H9 (cell line): Measurements from ENCODE around the gene UTS2. TPM values are rescaled to one million over a fixed set of nuclear protein-coding genes. Genes with fewer than 3 reads are reported as not detected.

Experiments
- DNase-seq: peaks from one replicate; pipeline ENCODE4 v3.0.0-alpha.2; 2017
- H2AFZ ChIP-seq: one replicate; pipeline ENCODE4 v1.6.1; 2013; ENCODE audit warnings: mild to moderate bottlenecking, low read length, control low read depth, moderate library complexity
- H2AK5ac ChIP-seq: 2 replicates; pipeline ENCODE4 v1.6.1; 2013; ENCODE audit warnings: low read length, control low read depth, mixed read lengths; ENCODE audit not compliant: insufficient read length
- H2BK120ac ChIP-seq: one replicate; pipeline ENCODE4 v1.6.1; 2013; ENCODE audit warnings: low read depth, mild to moderate bottlenecking, low read length, control low read depth, inconsistent platforms; ENCODE audit not compliant: poor library complexity, severe bottlenecking
- H2BK12ac ChIP-seq: 2 replicates; pipeline ENCODE4 v1.6.1; 2013; ENCODE audit warnings: low read length, control low read depth, mixed read lengths, low read depth; ENCODE audit not compliant: insufficient read length
- H2BK15ac ChIP-seq: 2 replicates; pipeline ENCODE4 v1.6.1; 2013; ENCODE audit warnings: low read depth, low read length, control low read depth
- H2BK20ac ChIP-seq: one replicate; pipeline ENCODE4 v1.6.1; 2013; ENCODE audit warnings: low read depth, mild to moderate bottlenecking, low read length, control low read depth, inconsistent platforms; ENCODE audit not compliant: poor library complexity, severe bottlenecking
- H2BK5ac ChIP-seq: 2 replicates; pipeline ENCODE4 v1.6.1; 2013; ENCODE audit warnings: low read length, control low read depth, mixed read lengths; ENCODE audit not compliant: insufficient read length
- H3K14ac ChIP-seq: 2 replicates; pipeline ENCODE4 v1.6.1; 2013; ENCODE audit warnings: low read length, control low read depth; ENCODE audit not compliant: insufficient read depth
- H3K18ac ChIP-seq: 2 replicates; pipeline ENCODE4 v1.6.1; 2013; ENCODE audit warnings: low read depth, mild to moderate bottlenecking, mixed read lengths, low read length, control low read depth; ENCODE audit not compliant: insufficient read length
- H3K23ac ChIP-seq: 2 replicates; pipeline ENCODE4 v1.6.1; 2013; ENCODE audit warnings: low read length, control low read depth, mixed read lengths, low read depth; ENCODE audit not compliant: insufficient read length
- H3K23me2 ChIP-seq: 2 replicates; pipeline ENCODE4 v1.6.1; 2013; ENCODE audit warnings: low read depth, mild to moderate bottlenecking, mixed read lengths, low read length, control low read depth; ENCODE audit not compliant: insufficient read length, poor library complexity, severe bottlenecking
- H3K27ac ChIP-seq: 2 replicates; pipeline ENCODE4 v1.5.1; 2013; ENCODE audit warnings: low read length, control low read depth, mixed read lengths, low read depth; ENCODE audit not compliant: insufficient read length
- H3K27me3 ChIP-seq: 2 replicates; pipeline ENCODE4 v1.6.1; 2013; ENCODE audit warnings: low read length, control low read depth, inconsistent platforms; ENCODE audit not compliant: insufficient read depth
- H3K4ac ChIP-seq: 2 replicates; pipeline ENCODE4 v1.6.1; 2013; ENCODE audit warnings: low read depth, mild to moderate bottlenecking, control low read depth, inconsistent platforms, low read length, moderate library complexity
- H3K4me1 ChIP-seq: 2 replicates; pipeline ENCODE4 v1.6.1; 2013; ENCODE audit warnings: low read length, control low read depth, inconsistent platforms; ENCODE audit not compliant: insufficient read depth
- H3K4me2 ChIP-seq: 2 replicates; pipeline ENCODE4 v1.6.1; 2013; ENCODE audit warnings: low read length, control low read depth, mixed read lengths; ENCODE audit not compliant: insufficient read length, insufficient read depth
- H3K56ac ChIP-seq: 2 replicates; pipeline ENCODE4 v1.6.1; 2013; ENCODE audit warnings: low read depth, mild to moderate bottlenecking, mixed read lengths, low read length, control low read depth; ENCODE audit not compliant: insufficient read length
- H3K79me1 ChIP-seq: 2 replicates; pipeline ENCODE4 v1.6.1; 2013; ENCODE audit warnings: low read depth, mild to moderate bottlenecking, moderate library complexity, low read length, control low read depth, inconsistent platforms; ENCODE audit not compliant: insufficient read depth, poor library complexity, severe bottlenecking
- H3K79me2 ChIP-seq: 2 replicates; pipeline ENCODE4 v1.6.1; 2013; ENCODE audit warnings: low read length, control low read depth, inconsistent platforms; ENCODE audit not compliant: insufficient read depth
- H3K9ac ChIP-seq: 2 replicates; pipeline ENCODE4 v1.6.1; 2013; ENCODE audit warnings: low read length, control low read depth, mixed read lengths; ENCODE audit not compliant: insufficient read length; ENCODE audit errors: extremely low read depth
- H3K9me3 ChIP-seq: one replicate; pipeline ENCODE4 v1.6.1; 2013; ENCODE audit warnings: low read depth, low read length, inconsistent platforms; ENCODE audit not compliant: control insufficient read depth
- H3T11ph ChIP-seq: one replicate; pipeline ENCODE4 v1.6.1; 2013; ENCODE audit warnings: mild to moderate bottlenecking, low read length, control low read depth, inconsistent platforms
- H4K20me1 ChIP-seq: one replicate; pipeline ENCODE4 v1.6.1; 2013; ENCODE audit not compliant: control insufficient read depth, insufficient read length, insufficient read depth
- H4K5ac ChIP-seq: 2 replicates; pipeline ENCODE4 v1.6.1; 2013; ENCODE audit warnings: low read depth, mild to moderate bottlenecking, mixed read lengths, low read length, control low read depth; ENCODE audit not compliant: insufficient read length
- H4K8ac ChIP-seq: replicated peaks from 2 replicates; pipeline ENCODE4 v1.6.1; 2013; ENCODE audit warnings: low read length, control low read depth, mixed read lengths, low read depth; ENCODE audit not compliant: insufficient read length
- H4K91ac ChIP-seq: 2 replicates; pipeline ENCODE4 v1.6.1; 2013; ENCODE audit warnings: low read depth, mild to moderate bottlenecking, moderate library complexity, mixed read lengths, low read length, control low read depth; ENCODE audit not compliant: insufficient read length
- H3K27ac Mint-ChIP-seq, 3 experiments: 2 replicates in 2 of 3; 3 replicates in 1 of 3; pipeline ENCODE4 v1.8.0; 2020 to 2021; ENCODE audit warnings: mixed read lengths in 3 of 3, mild to moderate bottlenecking in 1 of 3, moderate library complexity in 1 of 3
- H3K27me3 Mint-ChIP-seq: 2 replicates; pipeline ENCODE4 v1.8.0; 2021; ENCODE audit warnings: low read depth, mild to moderate bottlenecking, moderate library complexity, mixed read lengths
- H3K36me3 Mint-ChIP-seq, 3 experiments: 2 replicates in 2 of 3; 3 replicates in 1 of 3; pipeline ENCODE4 v1.8.0; 2020 to 2021; ENCODE audit warnings: low read depth in 3 of 3, mixed read lengths in 3 of 3; ENCODE audit not compliant: insufficient read depth in 1 of 3
- H3K4me1 Mint-ChIP-seq, 2 experiments: 2 replicates each; pipeline ENCODE4 v1.8.0; 2020; ENCODE audit warnings: mixed read lengths in 2 of 2
- H3K4me3 Mint-ChIP-seq, 2 experiments: 2 replicates in 1 of 2; 3 replicates in 1 of 2; pipeline ENCODE4 v1.8.0; 2020 to 2021; ENCODE audit warnings: mild to moderate bottlenecking in 2 of 2, mixed read lengths in 2 of 2, moderate library complexity in 1 of 2
- H3K9me3 Mint-ChIP-seq, 2 experiments: 2 replicates in 1 of 2; 3 replicates in 1 of 2; pipeline ENCODE4 v1.8.0; 2020; ENCODE audit warnings: mild to moderate bottlenecking in 2 of 2, mixed read lengths in 2 of 2, moderate library complexity in 1 of 2
- WGBS: extraction: QIAGEN DNeasy Blood & Tissue Kit; methylation state at CpG from one replicate; pipeline ENCODE4 v1.1.7; 2013; ENCODE audit warnings: missing lambda C conversion rate, low lambda C conversion rate, mixed read lengths; ENCODE audit not compliant: insufficient read length; ENCODE audit errors: extremely low coverage; 5-methylcytosine and 5-hydroxymethylcytosine counted together
- total RNA-seq: library from RNA; stranded (reverse); gene quantifications from 2 replicates; pipeline ENCODE4 v1.2.1, GENCODE V29; 2021
- TF ChIP-seq, protein P1 (sequence below): fragments of 200-600 bp; sonication (generic); conservative IDR thresholded peaks from 3 replicates; pipeline ENCODE4 v1.8.0; 2021; ENCODE audit warnings: antibody characterized with exemption, mild to moderate bottlenecking

Gene UTS2
- total RNA-seq, 1 experiment from 2014 or later: not detected

DNA sequence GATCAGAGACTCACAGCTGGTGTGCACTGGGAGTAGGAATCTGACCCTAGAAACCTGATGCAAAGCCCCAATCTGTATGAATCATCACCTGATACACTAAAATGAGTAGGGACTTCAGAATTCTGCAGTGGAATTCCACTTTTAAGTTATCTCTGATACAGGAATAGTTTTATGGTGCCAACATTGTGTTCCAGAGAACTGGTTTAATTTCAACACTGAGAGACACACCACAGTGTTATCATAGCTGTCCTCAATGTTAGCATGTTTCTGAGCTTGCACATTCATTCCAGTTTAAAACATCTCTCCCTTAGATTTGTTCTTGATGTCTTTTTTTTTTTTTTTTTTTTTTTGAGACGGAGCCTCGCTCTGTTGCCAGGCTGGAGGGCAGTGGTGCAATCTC, 7.1 kb downstream of the UTS2 start:
- Histone ChIP-seq H3K56ac (no peak overlapping the region), H2BK5ac (no peak overlapping the region), H3K23me2 (no peaks in the 10 kb centered on the region), H3K9me3 (no peaks in the 10 kb centered on the region), H3K27me3 (no peaks in the 10 kb centered on the region), H2BK120ac (no peak overlapping the region), H2AFZ (no peak overlapping the region), H2AK5ac (no peak overlapping the region), H2BK20ac (no peak overlapping the region), H3K18ac (no peak overlapping the region), H3K14ac (no peak overlapping the region), H2BK12ac (no peak overlapping the region), H3K4ac (no peak overlapping the region), H3K4me1 (no peaks in the 10 kb centered on the region), H3K79me1 (no peaks in the 10 kb centered on the region), H3K79me2 (no peaks in the 10 kb centered on the region), H4K8ac (no peak overlapping the region), H3K9ac (no peak overlapping the region), H2BK15ac (no peak overlapping the region), H3K27ac (no peak overlapping the region), H3K4me2 (no peak overlapping the region), H4K20me1 (no peaks in the 10 kb centered on the region), H4K91ac (no peak overlapping the region), H3K23ac (no peak overlapping the region), H3T11ph (no peak overlapping the region), H4K5ac (no peak overlapping the region)
- DNase-seq: no peak
- H3K36me3 Mint-ChIP-seq: peaks cover 0 to 3% (median 2%) of the 10 kb centered on the region in 3 experiments; a peak in 3 of 7 replicates
- H3K9me3 Mint-ChIP-seq: no peaks in the 10 kb centered on the region
- TF ChIP-seq, protein P1, sequence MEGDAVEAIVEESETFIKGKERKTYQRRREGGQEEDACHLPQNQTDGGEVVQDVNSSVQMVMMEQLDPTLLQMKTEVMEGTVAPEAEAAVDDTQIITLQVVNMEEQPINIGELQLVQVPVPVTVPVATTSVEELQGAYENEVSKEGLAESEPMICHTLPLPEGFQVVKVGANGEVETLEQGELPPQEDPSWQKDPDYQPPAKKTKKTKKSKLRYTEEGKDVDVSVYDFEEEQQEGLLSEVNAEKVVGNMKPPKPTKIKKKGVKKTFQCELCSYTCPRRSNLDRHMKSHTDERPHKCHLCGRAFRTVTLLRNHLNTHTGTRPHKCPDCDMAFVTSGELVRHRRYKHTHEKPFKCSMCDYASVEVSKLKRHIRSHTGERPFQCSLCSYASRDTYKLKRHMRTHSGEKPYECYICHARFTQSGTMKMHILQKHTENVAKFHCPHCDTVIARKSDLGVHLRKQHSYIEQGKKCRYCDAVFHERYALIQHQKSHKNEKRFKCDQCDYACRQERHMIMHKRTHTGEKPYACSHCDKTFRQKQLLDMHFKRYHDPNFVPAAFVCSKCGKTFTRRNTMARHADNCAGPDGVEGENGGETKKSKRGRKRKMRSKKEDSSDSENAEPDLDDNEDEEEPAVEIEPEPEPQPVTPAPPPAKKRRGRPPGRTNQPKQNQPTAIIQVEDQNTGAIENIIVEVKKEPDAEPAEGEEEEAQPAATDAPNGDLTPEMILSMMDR: no peak
- no peak overlapping the region for H3K4me3 Mint-ChIP-seq
- peaks cover 2% of the 10 kb centered on the region; the same call in 1 of the 2 replicates for H3K27me3 Mint-ChIP-seq
- H3K27ac Mint-ChIP-seq: no peak overlapping the region
- no CpG with 5 or more reads among the region's 2 CpGs for WGBS
- no peaks in the 10 kb centered on the region for H3K4me1 Mint-ChIP-seq
